Spleen (tissue), 11 donors: ENCODE results near the gene ZNF774. TPM values are rescaled to one million over a fixed set of nuclear protein-coding genes. Genes with fewer than 3 reads are reported as not detected.
A peak's percentile ranks its signal among the peaks of the same experiment; 100 is the strongest.
"Not testable (repeated sequence)": the region's sequence is repeated elsewhere in the genome, so short reads cannot be mapped to it uniquely, and the experiment has no call there.

Experiments used
- DNase-seq: peaks from one replicate; pipeline ENCODE4 v3.0.0-alpha.2; 2020
- H3K27ac ChIP-seq, 8 donors: fragments of 200-600 bp; sonication (generic) in 7 of 8; 1 replicate in 4 of 8; 2 replicates in 4 of 8; pipeline versions ENCODE4 v1.5.0 to v1.8.0; 2016 to 2021; ENCODE audit warnings: inconsistent platforms in 4 of 8, mild to moderate bottlenecking in 4 of 8, moderate library complexity in 1 of 8
- H3K27me3 ChIP-seq, 7 donors: fragments of 200-600 bp; sonication (generic) in 6 of 7; replicated peaks in 1 of 7; 1 replicate in 4 of 7; 2 replicates in 3 of 7; pipeline versions ENCODE4 v1.5.0 to v1.8.0; 2016 to 2021; ENCODE audit warnings: inconsistent platforms in 3 of 7, mild to moderate bottlenecking in 1 of 7
- H3K36me3 ChIP-seq, 6 donors: fragments of 200-600 bp; sonication (generic) in 5 of 6; 1 replicate in 4 of 6; 2 replicates in 2 of 6; pipeline versions ENCODE4 v1.5.0 to v1.8.0; 2016 to 2021; ENCODE audit warnings: inconsistent platforms in 2 of 6
- H3K4me1 ChIP-seq, 6 donors: fragments of 200-600 bp; sonication (generic) in 5 of 6; 1 replicate in 3 of 6; 2 replicates in 3 of 6; pipeline versions ENCODE4 v1.5.0 to v1.8.0; 2016 to 2021; ENCODE audit warnings: inconsistent platforms in 3 of 6
- H3K4me3 ChIP-seq, 8 donors: fragments of 200-600 bp; sonication (generic) in 7 of 8; 1 replicate in 4 of 8; 2 replicates in 4 of 8; pipeline versions ENCODE4 v1.5.0 to v1.8.0; 2016 to 2021; ENCODE audit warnings: inconsistent platforms in 4 of 8, mild to moderate bottlenecking in 4 of 8, moderate library complexity in 2 of 8
- H3K9me3 ChIP-seq, 8 donors: fragments of 200-600 bp; sonication (generic) in 7 of 8; 1 replicate in 4 of 8; 2 replicates in 4 of 8; pipeline versions ENCODE4 v1.5.0 to v1.8.0; 2016 to 2021; ENCODE audit warnings: inconsistent platforms in 4 of 8
- POLR2A ChIP-seq, 3 donors: fragments of 450-650 bp; IDR thresholded peaks; one replicate each; pipeline ENCODE4 v1.5.1; 2017; ENCODE audit warnings: antibody characterized with exemption in 3 of 3, mild to moderate bottlenecking in 1 of 3
- POLR2AphosphoS5 ChIP-seq, 3 donors: sonication (generic); formaldehyde crosslinking; IDR thresholded peaks; one replicate each; pipeline ENCODE4 v1.5.1; 2017; ENCODE audit warnings: antibody characterized with exemption in 3 of 3
- WGBS, 5 donors: extraction: QIAGEN DNeasy Blood & Tissue Kit in 3 of 5; methylation state at CpG; one replicate each; pipeline versions ENCODE4 v1.1.5 to v1.1.7; 2013 to 2018; 5-methylcytosine and 5-hydroxymethylcytosine counted together
- intact Hi-C: fragments of 100-400 bp; cut with DNase I; formaldehyde crosslinking; loops from one replicate; pipeline ENCODE4 v1.15.0; 2023; ENCODE audit warnings: low total_unique reads
- polyA plus RNA-seq, 3 donors: library from polyadenylated mRNA; stranded (reverse); fragments of 200-250 nt; gene quantifications; one replicate each; pipeline ENCODE4 v1.2.1, GENCODE V29; 2013
- small RNA-seq, 4 donors: library from RNA; depleted of rRNA; stranded (forward); fragments of <200 nt; gene quantifications; one replicate each; pipeline ENCODE3, GENCODE V24; 2016
- total RNA-seq, 7 donors: library from RNA; depleted of rRNA in 3 of 7; stranded (reverse); fragments of >200 nt in 3 of 7; fragmentation: NEBNext Ultra II Directional in 4 of 7; extraction: Animal tissue kit (Norgen Biotek cat#: 25700) in 4 of 7; gene quantifications; one replicate each; pipeline versions ENCODE4 v1.1.0 to v1.2.1, GENCODE V29; 2016 to 2021
- TF ChIP-seq, protein P1 (sequence below), 11 experiments: fragments of 200-600 bp in 7 of 11; fragments of 450-650 bp in 4 of 11; sonication (generic) in 4 of 11; IDR thresholded peaks in 8 of 11; conservative IDR thresholded peaks in 3 of 11; 1 replicate in 7 of 11; 2 replicates in 4 of 11; pipeline versions ENCODE4 v1.4.0 to v1.8.0; 2016 to 2021; ENCODE audit warnings: antibody characterized with exemption in 11 of 11, inconsistent platforms in 4 of 11, mild to moderate bottlenecking in 1 of 11
- donor health status: healthy with polysubstance abuse.
- donor health status: DM: no; HTN: no; CAD: no; lungs with moderate emphysema.
- donor health status: DM: no; HTN: no; CAD: no.
- donor health status: Bipolar disorder and iron deficiency.
- donor health status: healthy.
- donor health status: DM: no; HTN: no; CAD: no.
- donor health status: DM: yes; HTN: yes; CAD: no.

Gene ZNF774
- total and polyA plus RNA-seq, 10 donors: 0.17 to 4.2 (median 1.6) TPM

DNA sequence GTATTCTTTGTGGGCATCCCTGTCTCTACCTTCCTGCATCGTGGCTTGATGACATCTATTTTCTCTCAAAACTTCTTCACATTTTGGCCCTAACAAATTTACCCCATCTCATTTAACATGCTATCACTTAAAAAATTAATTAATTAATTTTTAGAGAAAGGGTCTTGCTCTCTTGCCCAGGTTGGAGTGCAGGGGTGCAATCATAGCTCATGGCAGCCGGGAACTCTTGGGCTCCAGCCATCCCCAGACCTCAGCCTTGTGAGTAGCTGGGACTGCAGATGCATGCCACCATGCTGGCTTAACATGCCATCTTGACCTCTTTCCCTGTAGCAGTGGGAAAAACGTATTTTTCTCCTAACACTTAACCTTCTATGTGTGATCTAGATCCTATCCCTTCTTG is 56.6 kb downstream of the ZNF774 start:
- peaks cover 24 to 92% (median 80%) of the 10 kb centered on the region in 6 donors for H3K4me1 ChIP-seq
- peak overlapping the region in 4 of 8 donors; percentile 6 to 65 (median 53) for H3K27ac ChIP-seq
- TF ChIP-seq POLR2AphosphoS5 (IDR thresholded peaks at IDR 0.05): no peak
- no peak for TF ChIP-seq POLR2A (IDR thresholded peaks at IDR 0.05)
- TF ChIP-seq, protein P1, sequence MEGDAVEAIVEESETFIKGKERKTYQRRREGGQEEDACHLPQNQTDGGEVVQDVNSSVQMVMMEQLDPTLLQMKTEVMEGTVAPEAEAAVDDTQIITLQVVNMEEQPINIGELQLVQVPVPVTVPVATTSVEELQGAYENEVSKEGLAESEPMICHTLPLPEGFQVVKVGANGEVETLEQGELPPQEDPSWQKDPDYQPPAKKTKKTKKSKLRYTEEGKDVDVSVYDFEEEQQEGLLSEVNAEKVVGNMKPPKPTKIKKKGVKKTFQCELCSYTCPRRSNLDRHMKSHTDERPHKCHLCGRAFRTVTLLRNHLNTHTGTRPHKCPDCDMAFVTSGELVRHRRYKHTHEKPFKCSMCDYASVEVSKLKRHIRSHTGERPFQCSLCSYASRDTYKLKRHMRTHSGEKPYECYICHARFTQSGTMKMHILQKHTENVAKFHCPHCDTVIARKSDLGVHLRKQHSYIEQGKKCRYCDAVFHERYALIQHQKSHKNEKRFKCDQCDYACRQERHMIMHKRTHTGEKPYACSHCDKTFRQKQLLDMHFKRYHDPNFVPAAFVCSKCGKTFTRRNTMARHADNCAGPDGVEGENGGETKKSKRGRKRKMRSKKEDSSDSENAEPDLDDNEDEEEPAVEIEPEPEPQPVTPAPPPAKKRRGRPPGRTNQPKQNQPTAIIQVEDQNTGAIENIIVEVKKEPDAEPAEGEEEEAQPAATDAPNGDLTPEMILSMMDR (IDR thresholded peaks at IDR 0.05 in 8 of 11, conservative IDR thresholded peaks at IDR 0.05 in 3 of 11): no peak
- no peaks in the 10 kb centered on the region for H3K27me3 ChIP-seq
- H3K4me3 ChIP-seq: no peak overlapping the region
- H3K9me3 ChIP-seq: no peaks in the 10 kb centered on the region
- peaks cover 0 to 11% (median 0%) of the 10 kb centered on the region in 6 donors for H3K36me3 ChIP-seq
- intact Hi-C loops: no loop called here
- 72 to 94% (median 89%) methylated on average over 3 of the region's 3 CpGs for WGBS, 5 donors
- no peak for DNase-seq

DNA sequence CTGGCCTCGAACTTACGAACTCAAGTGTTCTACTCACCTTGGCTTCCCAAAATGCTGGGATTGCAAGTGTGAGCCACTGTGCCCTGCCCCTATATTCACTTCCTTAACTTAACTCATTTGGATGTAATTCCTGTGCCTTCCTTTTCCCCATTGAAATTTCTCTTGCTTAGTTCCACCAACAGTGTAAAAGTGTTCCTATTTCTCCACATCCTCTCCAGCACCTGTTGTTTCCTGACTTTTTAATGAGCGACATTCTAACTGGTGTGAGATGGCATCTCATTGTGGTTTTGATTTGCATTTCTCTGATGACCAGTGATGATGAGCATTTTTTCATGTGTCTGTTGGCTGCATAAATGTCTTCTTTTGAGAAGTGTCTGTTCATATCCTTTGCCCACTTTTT is 57.5 kb downstream of the ZNF774 start:
- H3K4me3 ChIP-seq, H3K27me3 ChIP-seq, DNase-seq, intact Hi-C loops, H3K9me3 ChIP-seq: not testable (repeated sequence)
- Histone ChIP-seq H3K27ac (peak overlapping the region in 3 of 8 donors; percentile 45 to 65 (median 61)), H3K4me1 (peaks cover 30 to 92% (median 81%) of the 10 kb centered on the region in 6 donors), H3K36me3 (peaks cover 0 to 11% (median 0%) of the 10 kb centered on the region in 6 donors)
- WGBS, 5 donors: 83 to 91% (median 86%) methylated on average over 3 of the region's 3 CpGs

DNA sequence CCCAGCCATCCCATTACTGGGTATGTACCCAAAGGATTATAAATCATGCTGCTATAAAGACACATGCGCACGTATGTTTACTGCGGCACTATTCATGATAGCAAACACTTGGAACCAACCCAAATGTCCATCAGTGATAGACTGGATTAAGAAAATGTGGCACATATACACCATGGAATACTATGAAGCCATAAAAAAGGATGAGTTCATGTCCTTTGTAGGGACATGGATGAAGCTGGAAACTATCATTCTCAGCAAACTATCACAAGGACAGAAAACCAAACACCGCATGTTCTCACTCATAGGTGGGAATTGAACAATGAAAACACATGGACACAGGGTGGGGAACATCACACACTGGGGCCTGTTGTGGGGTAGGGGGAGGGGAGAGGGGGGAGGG is 58.2 kb downstream of the ZNF774 start:
- not testable (repeated sequence) for H3K27me3 ChIP-seq, H3K9me3 ChIP-seq, H3K27ac ChIP-seq, DNase-seq, H3K4me3 ChIP-seq
- H3K4me1 ChIP-seq: peaks cover 30 to 92% (median 81%) of the 10 kb centered on the region in 6 donors
- WGBS, 5 donors: 96 to 99% (median 97%) methylated on average over 4 of the region's 4 CpGs
- intact Hi-C loops: loop anchor here (10.0 kb wide), 1 partner anchor 46 kb away; no protein-coding TSS in a partner anchor
- peaks cover 0 to 11% (median 0%) of the 10 kb centered on the region in 6 donors for H3K36me3 ChIP-seq

DNA sequence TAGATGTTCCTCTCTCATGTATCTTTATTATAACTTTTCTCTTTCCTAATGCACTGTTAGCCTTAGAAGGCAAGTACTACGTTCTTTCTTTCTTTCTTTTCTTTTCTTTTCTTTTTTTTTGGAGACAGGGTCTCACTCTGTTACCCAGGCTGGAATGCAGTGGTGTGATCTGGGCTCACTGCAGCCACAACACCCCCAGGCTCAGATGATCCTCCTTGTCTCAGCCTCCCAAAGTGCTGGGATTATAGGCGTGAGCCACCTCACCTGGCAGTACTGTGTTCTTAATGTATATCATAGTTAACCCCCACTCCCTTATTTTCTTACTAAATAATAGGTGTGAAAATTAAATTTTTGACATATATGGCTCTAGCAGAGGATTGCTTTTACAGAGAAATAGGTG is 59.1 kb downstream of the ZNF774 start:
- no peak for DNase-seq
- no peak overlapping the region for H3K4me3 ChIP-seq
- TF ChIP-seq POLR2A (IDR thresholded peaks at IDR 0.05) (no peak), POLR2AphosphoS5 (IDR thresholded peaks at IDR 0.05) (no peak)
- WGBS, 5 donors: 88 to 97% (median 93%) methylated on average over 2 of the region's 2 CpGs
- H3K36me3 ChIP-seq: peaks cover 0 to 11% (median 0%) of the 10 kb centered on the region in 6 donors
- intact Hi-C loops: loop anchor here (10.0 kb wide), 1 partner anchor 46 kb away; no protein-coding TSS in a partner anchor
- H3K27ac ChIP-seq: peak overlapping the region in 3 of 8 donors; percentile 73 to 80 (median 77)
- H3K27me3 ChIP-seq: no peaks in the 10 kb centered on the region
- H3K4me1 ChIP-seq: peaks cover 30 to 90% (median 76%) of the 10 kb centered on the region in 6 donors
- H3K9me3 ChIP-seq: no peaks in the 10 kb centered on the region

Small RNA genes within 50 kb of the gene (small RNA-seq; reads per million reads assigned to genes)
- gene NDUFA3P4: 0 reads per million in 4 donors

Other genes starting within 250 kb of the ZNF774 start
- gene IDH2, start 249.8 kb upstream of the ZNF774 start, total RNA-seq: 10 to 100 TPM; 42.8 to 70.9 (median 52.5) TPM
- 10 to 100 TPM; 36.4 to 57.8 (median 53.5) TPM for gene IDH2, start 249.8 kb upstream of the ZNF774 start, polyA plus RNA-seq
- gene SEMA4B, start 151.0 kb upstream of the ZNF774 start, total RNA-seq: 10 to 100 TPM; 57.7 to 90.0 (median 77.0) TPM
- 10 to 100 TPM; 16.4 to 25.0 (median 16.7) TPM for gene SEMA4B, start 151.0 kb upstream of the ZNF774 start, polyA plus RNA-seq
- gene CIB1, start 118.3 kb upstream of the ZNF774 start, total RNA-seq: 10 to 100 TPM; 31.7 to 83.2 (median 77.3) TPM
- gene CIB1, start 118.3 kb upstream of the ZNF774 start, polyA plus RNA-seq: 100 to 1,000 TPM; 166 to 247 (median 212) TPM
- gene GDPGP1, start 118.1 kb upstream of the ZNF774 start, total RNA-seq: 10 to 100 TPM in 3 of 7 donors, 1 to 10 TPM in 4; 7.3 to 13.4 (median 9.9) TPM
- gene GDPGP1, start 118.1 kb upstream of the ZNF774 start, polyA plus RNA-seq: 1 to 10 TPM; 1.9 to 4.3 (median 3.2) TPM
- 1 to 10 TPM in 1 of 7 donors, under 1 TPM in 3, not detected in 3; 0.14 to 1.8 (median 0.35) TPM for gene TTLL13, start 102.7 kb upstream of the ZNF774 start, total RNA-seq
- gene TTLL13, start 102.7 kb upstream of the ZNF774 start, polyA plus RNA-seq: under 1 TPM; 0.03 to 0.17 (median 0.10) TPM
- gene NGRN, start 86.6 kb upstream of the ZNF774 start, total RNA-seq: 10 to 100 TPM; 45.3 to 52.6 (median 46.8) TPM
- 10 to 100 TPM; 27.2 to 53.2 (median 38.0) TPM for gene NGRN, start 86.6 kb upstream of the ZNF774 start, polyA plus RNA-seq
- 100 to 1,000 TPM; 190 to 282 (median 261) TPM for gene IQGAP1, start 36.0 kb downstream of the ZNF774 start, total RNA-seq
- gene IQGAP1, start 36.0 kb downstream of the ZNF774 start, polyA plus RNA-seq: 10 to 100 TPM; 48.1 to 72.0 (median 51.6) TPM
- gene CRTC3, start 177.6 kb downstream of the ZNF774 start, total RNA-seq: 10 to 100 TPM; 34.8 to 51.2 (median 46.2) TPM
- 10 to 100 TPM in 1 of 3 donors, 1 to 10 TPM in 2; 7.7 to 11.6 (median 8.5) TPM for gene CRTC3, start 177.6 kb downstream of the ZNF774 start, polyA plus RNA-seq